Activated CD8-positive, alpha-beta memory T cell treated with anti-CD3 and anti-CD28 coated beads, Interleukin-2, amount 50 U/mL, for 24 hours (primary cell): ENCODE results near the gene MRPL23.

Experiments
- DNase-seq: peaks from one replicate; pipeline ENCODE4 v3.0.0-alpha.2; 2020; ENCODE audit errors: extremely low read depth

Gene MRPL23

GRCh38 chr11:1990872-1991578, 43.9 kb downstream of the MRPL23 start:
- DNase-seq, result no peak

- DNase-seq, result no peak
These were observed 45.0 kb downstream of the MRPL23 start for GRCh38 chr11:1992111-1992510.

- DNase-seq, result no peak
These were observed 47.0 kb downstream of the MRPL23 start for GRCh38 chr11:1994121-1994520.

GRCh38 chr11:1997755-1998154, 50.6 kb downstream of the MRPL23 start, which contains the start of gene H19:
Gene H19, minus strand, starts transcription at chr11:1997842.
- DNase-seq, result no peak

GRCh38 chr11:1998290-1998689, 51.2 kb downstream of the MRPL23 start:
- no peak for DNase-seq

GRCh38 chr11:1998861-1999260, 51.7 kb downstream of the MRPL23 start:
- DNase-seq, result no peak

- DNase-seq, result no peak
These were observed 55.1 kb downstream of the MRPL23 start for GRCh38 chr11:2002042-2002776.

- no peak for DNase-seq
These were observed 55.7 kb downstream of the MRPL23 start for GRCh38 chr11:2002807-2003206.

- DNase-seq, result no peak
These were observed 57.3 kb downstream of the MRPL23 start for GRCh38 chr11:2004466-2004865.
